GM19468 (cell line): Measurements from ENCODE around the gene HS1BP3.

Experiments used
- ATAC-seq: cut with Tn5 transposase; IDR thresholded peaks from one replicate; pipeline ENCODE4 v1.9.1; 2021; ENCODE audit warnings: mild to moderate bottlenecking, moderate library complexity, moderate number of reproducible peaks; ENCODE audit not compliant: unreplicated experiment; ENCODE audit errors: extremely low read depth

The HS1BP3 gene

DNA sequence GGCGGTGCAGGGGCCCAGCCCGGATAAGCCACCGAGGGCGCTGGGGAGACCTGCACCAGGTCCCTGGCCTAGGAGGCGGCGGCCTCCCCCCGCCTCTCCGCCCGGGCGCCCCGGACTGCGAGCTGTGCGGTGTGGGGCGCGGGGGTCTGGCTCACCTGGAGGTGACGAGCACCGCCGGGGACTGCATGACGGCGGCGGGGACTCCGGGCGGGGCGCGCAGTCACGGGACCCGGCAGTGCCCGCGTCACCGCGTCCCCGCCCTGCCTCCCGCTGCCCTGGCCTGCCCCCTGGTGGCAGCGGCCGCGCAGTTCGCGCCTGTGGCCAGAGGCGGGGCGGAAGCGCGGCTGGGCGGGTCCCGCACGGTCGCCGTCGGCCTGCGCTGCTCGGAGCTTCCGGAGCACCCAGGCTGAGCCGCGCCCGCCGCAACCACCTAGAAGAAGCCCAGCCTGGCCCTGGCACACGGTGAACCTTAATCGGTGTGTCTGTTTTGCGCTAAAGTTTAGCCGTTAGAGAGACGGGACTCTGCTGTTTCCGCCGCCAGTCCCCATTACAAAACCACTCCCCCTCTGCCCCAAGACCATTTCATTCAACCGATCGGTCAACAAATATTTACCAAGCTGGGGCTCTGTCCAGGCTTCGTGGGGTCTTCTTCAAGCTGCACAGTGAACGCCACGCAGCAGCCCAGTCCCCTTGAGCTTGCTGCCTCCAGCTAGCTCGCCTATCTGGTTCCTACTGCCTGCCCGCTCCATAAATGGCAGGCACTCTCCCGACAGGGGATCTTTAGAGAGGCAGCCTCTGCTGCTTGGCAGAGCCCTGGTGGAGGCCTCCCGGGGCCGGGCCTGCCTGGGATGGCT, at the start of gene HS1BP3:
Gene HS1BP3, minus strand, starts transcription at position 222 of the 854 bp plus-strand sequence. Its CDS starts 35 bp downstream, at position 187.
- peak; percentile 95 for ATAC-seq

- no peak for ATAC-seq
Measured at GRCh38 chr2:20698916-20699613, 48.2 kb upstream of the HS1BP3 start.

- no peak for ATAC-seq
Measured at GRCh38 chr2:20697322-20697934, 46.5 kb upstream of the HS1BP3 start.

GRCh38 chr2:20696366-20696765, 45.5 kb upstream of the HS1BP3 start:
- ATAC-seq, result no peak

DNA sequence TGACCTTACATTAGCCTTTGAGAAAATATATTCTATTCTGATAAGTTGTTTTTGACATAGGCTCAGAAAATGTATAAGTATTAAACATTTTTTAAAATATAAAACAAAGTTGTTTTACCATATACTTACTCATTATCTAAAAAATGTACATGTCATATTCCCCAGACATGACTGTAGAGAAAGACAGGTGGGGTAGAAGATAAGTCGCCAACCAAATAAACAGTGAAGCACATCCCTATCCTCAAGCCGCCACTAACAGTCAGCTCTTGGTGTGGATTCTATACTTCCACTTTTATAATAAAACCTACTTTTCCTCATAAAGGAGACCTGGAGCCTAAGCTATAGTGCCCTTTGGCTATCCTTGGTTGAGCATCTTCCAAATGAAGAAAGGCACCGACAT, 42.4 kb upstream of the HS1BP3 start:
- ATAC-seq, result no peak

GRCh38 chr2:20692081-20692480, 41.2 kb upstream of the HS1BP3 start:
- no peak for ATAC-seq

GRCh38 chr2:20691076-20691734, 40.3 kb upstream of the HS1BP3 start:
- ATAC-seq, result no peak

GRCh38 chr2:20689428-20690264, 38.7 kb upstream of the HS1BP3 start:
- ATAC-seq, result no peak

- no peak for ATAC-seq
Measured at GRCh38 chr2:20687260-20687832, 36.4 kb upstream of the HS1BP3 start.

- ATAC-seq, result no peak
Measured at GRCh38 chr2:20684581-20685063, 33.7 kb upstream of the HS1BP3 start.

- ATAC-seq, result no peak
Measured at GRCh38 chr2:20682167-20682920, 31.4 kb upstream of the HS1BP3 start.

DNA sequence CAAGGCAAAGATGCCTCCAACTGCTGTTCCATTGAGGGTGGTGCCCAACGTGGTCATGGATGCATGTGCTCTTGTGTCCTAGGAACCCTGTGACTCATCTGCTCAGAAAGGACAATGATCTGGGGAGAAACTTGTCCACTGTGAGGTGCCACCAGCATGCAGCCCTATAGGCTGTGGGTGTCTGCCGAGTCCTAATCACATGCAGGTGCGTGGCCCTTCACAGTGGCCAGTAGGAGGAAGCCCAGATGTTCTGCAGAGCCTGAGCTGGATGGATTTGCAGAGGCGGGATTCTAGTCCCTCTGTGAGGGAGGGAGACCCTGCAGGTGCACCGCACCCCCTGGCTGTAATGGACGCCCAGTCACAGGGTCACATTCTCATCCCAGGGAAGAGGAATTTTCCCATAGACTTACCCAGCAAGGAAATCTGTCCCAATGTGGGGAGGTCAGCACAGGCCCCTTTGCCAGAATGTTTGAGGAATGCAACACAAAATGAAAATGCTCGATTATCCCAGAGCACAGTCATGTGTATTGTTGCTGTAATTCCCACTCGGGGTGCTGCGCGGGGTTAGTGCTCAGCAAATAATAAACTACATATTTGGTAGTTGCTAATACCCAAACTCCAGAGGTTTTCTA, 30.0 kb upstream of the HS1BP3 start:
- no peak for ATAC-seq

GRCh38 chr2:20678780-20679179, 27.9 kb upstream of the HS1BP3 start:
- no peak for ATAC-seq

- ATAC-seq, result no peak
Measured at GRCh38 chr2:20678086-20678395, 27.1 kb upstream of the HS1BP3 start.

- no peak for ATAC-seq
Measured at GRCh38 chr2:20677301-20678085, 26.6 kb upstream of the HS1BP3 start.

DNA sequence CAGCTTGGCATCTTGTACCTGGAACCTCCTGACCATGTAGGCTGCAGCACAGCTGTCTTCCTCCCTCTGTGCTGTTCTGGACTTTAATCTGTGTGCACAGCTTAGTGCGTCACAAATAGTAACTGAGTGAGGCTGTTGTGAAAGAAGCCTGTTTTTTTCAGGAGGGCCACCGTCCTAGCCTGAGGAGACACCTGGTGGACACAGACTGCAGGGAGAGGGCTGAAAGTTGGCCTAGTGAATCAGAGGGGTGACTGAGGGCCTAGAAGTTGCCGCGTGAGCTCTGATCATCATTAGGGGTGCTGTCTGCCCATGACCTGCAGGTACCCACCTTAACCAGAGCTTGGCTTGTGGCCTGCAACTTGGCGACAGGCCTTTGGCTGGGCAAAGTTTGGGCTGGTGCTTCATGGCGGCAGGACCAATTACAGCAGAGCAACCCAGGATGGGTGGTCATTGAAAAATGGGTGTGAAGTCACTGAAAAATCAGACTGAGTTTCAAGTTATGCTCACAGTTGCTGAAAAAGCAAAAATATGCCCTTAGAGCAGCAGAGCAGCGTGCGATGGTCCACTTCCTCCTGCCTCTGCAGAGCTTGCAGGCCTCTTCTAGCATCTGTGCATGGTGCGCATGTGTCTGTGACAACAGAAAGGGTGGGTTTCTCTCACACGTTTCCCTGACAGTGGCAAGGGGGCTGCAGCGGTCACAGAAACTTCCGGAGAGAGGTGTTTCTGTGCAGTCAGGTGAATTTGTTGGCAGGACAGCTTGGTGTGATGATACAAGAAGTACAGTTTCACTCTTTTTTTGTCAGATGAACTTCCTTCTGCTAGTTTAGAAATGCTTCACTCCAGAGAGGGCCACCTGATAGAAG, 25.7 kb upstream of the HS1BP3 start:
- peak; percentile 78 for ATAC-seq
